Activated B cell treated with CpG ODN at 0.5 μM for 24 hours (primary cell): ENCODE results near the gene IFITM5. TPM values are rescaled to one million over a fixed set of nuclear protein-coding genes. Genes with fewer than 3 reads are reported as not detected.
"Not testable (repeated sequence)": the region's sequence is repeated elsewhere in the genome, so short reads cannot be mapped to it uniquely, and the experiment has no call there.

Source experiments
- ATAC-seq: fragments of 200-7000 bp; cut with Tn5 transposase; one replicate; pipeline ENCODE4 v1.10.0; 2021; ENCODE audit warnings: low read depth, mild to moderate bottlenecking, moderate library complexity
- CTCF ChIA-PET: fragments of 350-600 bp; sonication (Branson Sonifier 250); formaldehyde crosslinking; loops from one replicate; lab custom pipeline; 2021; ENCODE audit warnings: antibody characterized with exemption; lab: Charles Lee
- POLR2A ChIA-PET: fragments of 350-600 bp; sonication (Branson Sonifier 250); formaldehyde crosslinking; loops from one replicate; lab custom pipeline; 2021; ENCODE audit warnings: antibody characterized with exemption; lab: Charles Lee
- DNase-seq: peaks from one replicate; pipeline ENCODE4 v3.0.0; 2022
- H3K27ac Mint-ChIP-seq: one replicate; pipeline ENCODE4 v1.8.0; 2020; ENCODE audit warnings: mixed read lengths
- H3K27me3 Mint-ChIP-seq: one replicate; pipeline ENCODE4 v1.8.0; 2021; ENCODE audit warnings: mixed read lengths
- H3K36me3 Mint-ChIP-seq: one replicate; pipeline ENCODE4 v1.8.0; 2021; ENCODE audit warnings: low read depth, mixed read lengths
- H3K4me1 Mint-ChIP-seq: one replicate; pipeline ENCODE4 v1.8.0; 2021; ENCODE audit warnings: mixed read lengths
- H3K4me3 Mint-ChIP-seq: one replicate; pipeline ENCODE4 v1.8.0; 2020; ENCODE audit warnings: mild to moderate bottlenecking, mixed read lengths
- H3K9me3 Mint-ChIP-seq: one replicate; pipeline ENCODE4 v1.8.0; 2020; ENCODE audit warnings: mixed read lengths
- intact Hi-C: fragments of 100-400 bp; cut with micrococcal nuclease; formaldehyde crosslinking; loops from one replicate; pipeline ENCODE4 v1.15.1; 2024
- total RNA-seq: library from RNA; stranded (reverse); gene quantifications from 2 replicates; pipeline ENCODE4 v1.2.3, GENCODE V29; 2022
- TF ChIP-seq, protein P1 (sequence below): fragments of 200-600 bp; IDR thresholded peaks from one replicate; pipeline ENCODE4 v1.8.0; 2022; ENCODE audit warnings: antibody characterized with exemption, mild to moderate bottlenecking

The IFITM5 gene
- total RNA-seq, 1 donor from 2014 or later: not detected

DNA sequence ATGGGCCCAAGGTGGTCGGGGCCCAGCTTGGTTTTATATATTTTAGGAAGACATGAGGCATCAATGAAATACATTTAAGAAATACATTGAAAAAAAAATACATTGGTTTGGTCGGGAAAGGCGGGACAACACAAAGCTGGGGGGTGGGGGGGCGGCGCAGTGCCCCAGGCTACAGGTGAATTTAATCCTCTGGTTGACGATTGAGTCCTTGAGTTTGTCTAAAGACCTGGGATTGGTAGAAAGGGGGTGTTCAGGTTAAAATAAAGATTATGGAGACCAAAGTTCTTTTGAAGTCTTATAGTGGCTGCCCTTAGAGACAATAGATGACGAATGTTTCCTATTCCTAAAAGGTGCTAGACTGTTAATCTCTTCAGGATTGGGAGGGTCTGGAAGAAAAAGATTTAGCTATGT lies 17.6 kb upstream of the IFITM5 start:
- Mint-ChIP-seq H3K4me1 (peaks cover 62% of the 10 kb centered on the region), H3K36me3 (no peaks in the 10 kb centered on the region), H3K9me3 (no peaks in the 10 kb centered on the region), H3K4me3 (peak overlapping the region; percentile 58), H3K27me3 (no peaks in the 10 kb centered on the region), H3K27ac (peak overlapping the region; percentile 68)
- TF ChIP-seq, protein P1, sequence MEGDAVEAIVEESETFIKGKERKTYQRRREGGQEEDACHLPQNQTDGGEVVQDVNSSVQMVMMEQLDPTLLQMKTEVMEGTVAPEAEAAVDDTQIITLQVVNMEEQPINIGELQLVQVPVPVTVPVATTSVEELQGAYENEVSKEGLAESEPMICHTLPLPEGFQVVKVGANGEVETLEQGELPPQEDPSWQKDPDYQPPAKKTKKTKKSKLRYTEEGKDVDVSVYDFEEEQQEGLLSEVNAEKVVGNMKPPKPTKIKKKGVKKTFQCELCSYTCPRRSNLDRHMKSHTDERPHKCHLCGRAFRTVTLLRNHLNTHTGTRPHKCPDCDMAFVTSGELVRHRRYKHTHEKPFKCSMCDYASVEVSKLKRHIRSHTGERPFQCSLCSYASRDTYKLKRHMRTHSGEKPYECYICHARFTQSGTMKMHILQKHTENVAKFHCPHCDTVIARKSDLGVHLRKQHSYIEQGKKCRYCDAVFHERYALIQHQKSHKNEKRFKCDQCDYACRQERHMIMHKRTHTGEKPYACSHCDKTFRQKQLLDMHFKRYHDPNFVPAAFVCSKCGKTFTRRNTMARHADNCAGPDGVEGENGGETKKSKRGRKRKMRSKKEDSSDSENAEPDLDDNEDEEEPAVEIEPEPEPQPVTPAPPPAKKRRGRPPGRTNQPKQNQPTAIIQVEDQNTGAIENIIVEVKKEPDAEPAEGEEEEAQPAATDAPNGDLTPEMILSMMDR: no peak
- intact Hi-C loops: loop anchor here (1.0 kb wide), 1 partner anchor 8 kb away; no protein-coding TSS in a partner anchor
- DNase-seq: no peak
- no peak for ATAC-seq
- ChIA-PET CTCF (interaction anchor here (1.0 to 3.1 kb wide), 4 partner anchors 8 to 66 kb away, joined by 3 to 27 read pairs (median 6); partner anchors contain the start of gene IFITM2), POLR2A (interaction anchor here (0.6 to 2.3 kb wide), 12 partner anchors 8 to 131 kb away, joined by 3 to 22 read pairs (median 4); partner anchors contain the start of genes BET1L, IFITM2, PSMD13 and RIC8A)

DNA sequence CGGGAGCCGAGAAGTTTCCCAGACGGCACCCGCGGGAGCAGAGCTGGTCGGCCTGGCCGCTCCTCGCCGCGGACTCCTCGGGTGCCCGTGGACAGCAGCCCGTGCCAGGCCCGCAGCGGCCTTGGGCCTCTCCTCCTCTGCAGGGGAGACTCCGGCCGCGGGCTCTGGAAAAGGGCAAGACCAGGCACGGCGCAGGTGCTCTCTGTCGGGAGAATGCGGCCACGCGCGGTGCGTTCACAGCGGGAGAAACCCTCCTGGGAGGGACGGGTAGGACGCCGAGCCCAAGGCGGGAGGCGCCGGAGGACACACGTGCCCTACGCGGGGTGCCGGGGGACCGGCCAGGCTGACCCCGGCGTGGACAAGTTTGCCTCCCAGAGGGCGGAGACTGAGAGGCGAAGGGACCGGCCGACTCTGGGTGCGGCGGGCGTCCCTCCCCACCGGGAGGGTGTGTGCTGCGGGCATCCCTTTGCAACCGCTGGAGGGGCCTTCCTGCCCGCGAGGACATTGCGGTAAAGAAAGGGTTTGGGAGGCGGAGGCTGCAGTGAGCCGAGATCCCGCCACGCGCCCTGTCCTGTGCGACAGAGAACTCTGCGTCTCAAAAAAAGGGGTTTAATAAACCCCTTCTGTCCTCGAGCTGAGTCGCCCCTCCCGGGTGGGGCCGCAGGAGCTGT lies 16.8 kb upstream of the IFITM5 start:
- ChIA-PET POLR2A (interaction anchor here (0.6 to 2.3 kb wide), 11 partner anchors 9 to 132 kb away, joined by 3 to 22 read pairs (median 5); partner anchors contain the start of genes BET1L, IFITM2 and RIC8A), CTCF (interaction anchor here (1.5 to 3.1 kb wide), 3 partner anchors 10 to 65 kb away, joined by 3 to 27 read pairs (median 6); partner anchors contain the start of gene IFITM2)
- Mint-ChIP-seq H3K27me3 (no peaks in the 10 kb centered on the region), H3K36me3 (no peaks in the 10 kb centered on the region), H3K4me1 (peaks cover 65% of the 10 kb centered on the region), H3K27ac (peak overlapping the region; percentile 68), H3K4me3 (no peak overlapping the region), H3K9me3 (no peaks in the 10 kb centered on the region)
- TF ChIP-seq, protein P1: no peak
- intact Hi-C loops: no loop called here
- peak; percentile 15 for DNase-seq
- no peak for ATAC-seq

DNA sequence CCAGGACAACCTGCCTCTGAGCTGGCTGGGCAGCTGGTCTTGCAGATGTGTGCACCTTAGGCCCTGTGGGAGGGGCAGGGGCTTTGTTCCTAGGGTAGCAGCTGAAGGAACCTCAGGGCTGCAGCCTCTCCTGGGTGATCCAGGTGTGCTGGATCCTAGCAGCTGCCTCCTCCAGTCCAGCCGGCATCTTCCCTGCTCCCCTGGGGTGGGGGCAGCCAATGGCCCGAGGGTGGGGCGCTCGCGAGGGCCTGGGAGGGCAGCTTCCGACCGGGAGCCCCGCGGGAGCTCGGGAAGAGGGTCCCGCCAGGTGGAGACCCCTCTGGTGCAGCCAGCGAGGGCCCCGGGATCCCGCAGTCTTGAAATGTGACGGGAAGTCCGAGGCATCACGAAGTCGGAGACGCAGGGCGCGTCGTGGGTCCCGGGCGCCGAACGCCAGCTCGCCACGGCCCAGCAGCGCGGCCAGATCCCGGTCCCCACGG lies 16.2 kb upstream of the IFITM5 start:
- H3K36me3 Mint-ChIP-seq: no peaks in the 10 kb centered on the region
- DNase-seq: no peak
- ATAC-seq: no peak
- peaks cover 61% of the 10 kb centered on the region for H3K4me1 Mint-ChIP-seq
- intact Hi-C loops: loop anchor here (2.0 kb wide), 1 partner anchor 37 kb away; no protein-coding TSS in a partner anchor
- TF ChIP-seq, protein P1: no peak
- H3K9me3 Mint-ChIP-seq: no peaks in the 10 kb centered on the region
- H3K27ac Mint-ChIP-seq: no peak overlapping the region
- CTCF ChIA-PET: interaction anchor here (1.2 to 3.1 kb wide), 2 partner anchors 9 to 65 kb away, joined by 4 to 27 read pairs; partner anchors contain the start of gene IFITM2
- H3K27me3 Mint-ChIP-seq: no peaks in the 10 kb centered on the region
- POLR2A ChIA-PET: interaction anchor here (0.7 to 2.3 kb wide), 4 partner anchors 40 to 133 kb away, joined by 3 to 12 read pairs (median 4); partner anchors contain the start of genes BET1L and RIC8A
- H3K4me3 Mint-ChIP-seq: peak overlapping the region; percentile 81

DNA sequence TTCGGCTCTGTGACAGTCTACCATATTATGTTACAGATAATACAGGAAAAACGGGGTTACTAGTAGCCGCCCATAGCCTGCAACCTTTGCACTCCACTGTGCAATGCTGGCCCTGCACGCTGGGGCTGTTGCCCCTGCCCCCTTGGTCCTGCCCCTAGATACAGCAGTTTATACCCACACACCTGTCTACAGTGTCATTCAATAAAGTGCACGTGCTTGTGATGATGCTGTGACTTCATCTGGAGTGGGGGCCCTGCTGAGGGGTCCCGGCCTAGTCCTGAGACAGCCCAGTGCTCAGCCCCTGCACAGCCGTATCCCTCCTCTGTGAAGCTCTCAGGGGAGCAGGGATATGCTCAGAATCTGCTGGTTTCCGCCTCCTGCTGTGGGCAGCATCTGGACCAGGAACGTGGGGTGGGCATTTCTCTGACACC lies 15.7 kb upstream of the IFITM5 start:
- Mint-ChIP-seq H3K9me3 (no peaks in the 10 kb centered on the region), H3K27me3 (no peaks in the 10 kb centered on the region), H3K27ac (peak overlapping the region; percentile 89), H3K4me1 (peaks cover 56% of the 10 kb centered on the region), H3K36me3 (no peaks in the 10 kb centered on the region), H3K4me3 (peak overlapping the region; percentile 81)
- intact Hi-C loops: loop anchor here (2.0 kb wide), 1 partner anchor 38 kb away; no protein-coding TSS in a partner anchor
- ChIA-PET CTCF (interaction anchor here (1.2 to 3.1 kb wide), 2 partner anchors 8 to 64 kb away, joined by 4 to 27 read pairs; partner anchors contain the start of gene IFITM2), POLR2A (interaction anchor here (0.7 to 2.3 kb wide), 4 partner anchors 40 to 133 kb away, joined by 3 to 12 read pairs (median 4); partner anchors contain the start of genes BET1L and RIC8A)
- ATAC-seq (no peak), DNase-seq (no peak)
- TF ChIP-seq, protein P1: no peak

DNA sequence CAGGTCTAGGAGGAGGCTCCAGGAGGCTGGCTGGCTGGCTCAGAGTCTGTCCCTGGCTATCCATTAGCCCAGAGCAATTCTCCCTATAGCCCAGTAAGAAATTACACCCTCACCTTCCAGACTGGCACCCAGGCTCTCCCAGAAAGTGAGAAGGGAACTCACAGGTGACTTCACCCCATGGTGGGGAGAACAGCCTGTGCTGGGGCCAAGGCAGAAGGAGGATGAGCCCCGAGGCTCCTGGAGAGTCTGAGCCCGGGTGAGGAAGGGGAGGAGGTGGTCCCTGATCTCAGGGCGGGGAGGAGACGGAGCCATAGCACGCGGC lies 15.2 kb upstream of the IFITM5 start:
- peaks cover 56% of the 10 kb centered on the region for H3K4me1 Mint-ChIP-seq
- H3K36me3 Mint-ChIP-seq, DNase-seq, ATAC-seq, H3K9me3 Mint-ChIP-seq, H3K27me3 Mint-ChIP-seq: not testable (repeated sequence)
- ChIA-PET POLR2A (interaction anchor here (1.5 to 2.3 kb wide), 2 partner anchors 41 to 107 kb away, joined by 4 to 12 read pairs; partner anchors contain the start of genes BET1L and RIC8A), CTCF (interaction anchor here (1.2 kb wide), 1 partner anchor 64 kb away, joined by 4 read pairs; no protein-coding TSS in a partner anchor)
- H3K4me3 Mint-ChIP-seq: peak overlapping the region; percentile 81
- H3K27ac Mint-ChIP-seq: peak overlapping the region; percentile 89
- intact Hi-C loops: loop anchor here (2.0 kb wide), 1 partner anchor 38 kb away; no protein-coding TSS in a partner anchor
